Measurements from ENCODE around the gene PDE9A. TPM values are rescaled to one million over a fixed set of nuclear protein-coding genes. Genes with fewer than 3 reads are reported as not detected.

Gene PDE9A
- total RNA-seq, 1 experiment from 2014 or later: 8.4 TPM

- H3K36me3 ChIP-seq (ENCODE audit: low read depth): no peaks in the 10 kb centered on the region
- no peaks in the 10 kb centered on the region for H3F3A ChIP-seq (ENCODE audit: insufficient read depth, low read depth)
- no peaks in the 10 kb centered on the region for H3K27me3 ChIP-seq (ENCODE audit: insufficient read depth, low read depth)
- H3K79me2 ChIP-seq (ENCODE audit: low read depth): no peaks in the 10 kb centered on the region
- H3K4me2 ChIP-seq: no peak overlapping the region
- no peak overlapping the region for H3K27ac ChIP-seq
- intact Hi-C loops (cut with micrococcal nuclease; ENCODE audit: unreplicated experiment): no loop called here
- H3K9me2 ChIP-seq (ENCODE audit: insufficient read depth): no peaks in the 10 kb centered on the region
- H2AFZ ChIP-seq: no peak overlapping the region
- TF ChIP-seq CTCF (conservative IDR thresholded peaks at IDR 0.05): no peak
- H3K9me3 ChIP-seq (ENCODE audit: insufficient read depth, low read depth): no peaks in the 10 kb centered on the region
- POLR2A ChIA-PET (ENCODE audit: unreplicated experiment): no interaction called here
- no peaks in the 10 kb centered on the region for H3K4me1 ChIP-seq (replicated peaks; ENCODE audit: insufficient read depth)
- no peak for DNase-seq
- CTCF ChIA-PET: no interaction called here
- no TSS peak for BruUV-seq (replicated peaks)
- no peak overlapping the region for H3K4me3 ChIP-seq
- H4K20me1 ChIP-seq (ENCODE audit: insufficient read depth): no peaks in the 10 kb centered on the region
These were observed 34.9 kb downstream of the PDE9A start for GRCh38 chr21:42688226-42688840.

GRCh38 chr21:42688841-42689371 lies 35.5 kb downstream of the PDE9A start:
- no peaks in the 10 kb centered on the region for H3K27me3 ChIP-seq (ENCODE audit: insufficient read depth, low read depth)

GRCh38 chr21:42690586-42690985 lies 37.2 kb downstream of the PDE9A start:
- Histone ChIP-seq H3K4me3 (no peak overlapping the region), H4K20me1 (ENCODE audit: insufficient read depth) (no peaks in the 10 kb centered on the region), H3K9me3 (ENCODE audit: insufficient read depth, low read depth) (no peaks in the 10 kb centered on the region), H3F3A (ENCODE audit: insufficient read depth, low read depth) (no peaks in the 10 kb centered on the region), H3K27ac (no peak overlapping the region), H3K4me2 (no peak overlapping the region), H3K27me3 (ENCODE audit: insufficient read depth, low read depth) (no peaks in the 10 kb centered on the region), H3K36me3 (ENCODE audit: low read depth) (no peaks in the 10 kb centered on the region), H3K4me1 (replicated peaks; ENCODE audit: insufficient read depth) (no peaks in the 10 kb centered on the region), H3K79me2 (ENCODE audit: low read depth) (no peaks in the 10 kb centered on the region), H2AFZ (no peak overlapping the region), H3K9me2 (ENCODE audit: insufficient read depth) (no peaks in the 10 kb centered on the region)
- intact Hi-C loops (cut with micrococcal nuclease; ENCODE audit: unreplicated experiment): no loop called here
- CTCF ChIA-PET: no interaction called here
- POLR2A ChIA-PET (ENCODE audit: unreplicated experiment): no interaction called here
- BruUV-seq (replicated peaks): no TSS peak
- TF ChIP-seq CTCF (conservative IDR thresholded peaks at IDR 0.05) (no peak), EZH2 (IDR thresholded peaks at IDR 0.05; ENCODE audit: low read depth) (no peak)
- no peak for DNase-seq

More at GRCh38 chr21:42688841-42689371, 35.5 kb downstream of the PDE9A start:
- no TSS peak for BruUV-seq (replicated peaks)
- H3K79me2 ChIP-seq (ENCODE audit: low read depth): no peaks in the 10 kb centered on the region
- TF ChIP-seq EZH2 (IDR thresholded peaks at IDR 0.05; ENCODE audit: low read depth) (no peak), CTCF (conservative IDR thresholded peaks at IDR 0.05) (no peak)
- no peak overlapping the region for H2AFZ ChIP-seq
- CTCF ChIA-PET: no interaction called here
- DNase-seq: no peak
- H3K4me1 ChIP-seq (replicated peaks; ENCODE audit: insufficient read depth): no peaks in the 10 kb centered on the region
- no peaks in the 10 kb centered on the region for H3K9me2 ChIP-seq (ENCODE audit: insufficient read depth)
- no peaks in the 10 kb centered on the region for H3K36me3 ChIP-seq (ENCODE audit: low read depth)
- H3K27ac ChIP-seq: no peak overlapping the region
- H4K20me1 ChIP-seq (ENCODE audit: insufficient read depth): no peaks in the 10 kb centered on the region
- H3K4me3 ChIP-seq: no peak overlapping the region
- H3K4me2 ChIP-seq: no peak overlapping the region
- POLR2A ChIA-PET (ENCODE audit: unreplicated experiment): no interaction called here
- intact Hi-C loops (cut with micrococcal nuclease; ENCODE audit: unreplicated experiment): no loop called here
- H3F3A ChIP-seq (ENCODE audit: insufficient read depth, low read depth): no peaks in the 10 kb centered on the region
- no peaks in the 10 kb centered on the region for H3K9me3 ChIP-seq (ENCODE audit: insufficient read depth, low read depth)
